A549 (cell line): ENCODE results near the gene GNAL.

Experiments used
- CTCF ChIP-seq: fragments of >200 bp; sonication (Bioruptor Twin); formaldehyde crosslinking; IDR thresholded peaks from 3 replicates; pipeline ENCODE4 v1.5.1; 2016
- EP300 ChIP-seq, 2 experiments: fragments of >200 bp; sonication (Bioruptor Twin); formaldehyde crosslinking; IDR thresholded peaks; 2 replicates in 1 of 2; 3 replicates in 1 of 2; pipeline ENCODE4 v1.6.1; 2016 to 2017
- ESRRA ChIP-seq: fragments of 150-350 bp; IDR thresholded peaks from 2 replicates; pipeline ENCODE4 v1.6.1; 2014; ENCODE audit warnings: mild to moderate bottlenecking, low read length, borderline replicate concordance
- HMGXB4 ChIP-seq: fragments of 250-450 bp; sonication (Bioruptor Pico); IDR thresholded peaks from 2 replicates; pipeline ENCODE4 v1.5.0; 2021; ENCODE audit warnings: mild to moderate bottlenecking, moderate library complexity, borderline replicate concordance
- HOXB5 ChIP-seq: fragments of 250-450 bp; sonication (Bioruptor Pico); IDR thresholded peaks from 2 replicates; pipeline ENCODE4 v1.5.0; 2020; ENCODE audit warnings: mild to moderate bottlenecking, moderate library complexity
- PHF8 ChIP-seq: fragments of 200-600 bp; sonication (generic); IDR thresholded peaks from 2 replicates; pipeline ENCODE4 v1.6.1; 2016; ENCODE audit warnings: low read depth, mild to moderate bottlenecking, antibody characterized with exemption, moderate library complexity, borderline replicate concordance
- POLR2A ChIP-seq: IDR thresholded peaks from 2 replicates; pipeline ENCODE4 v1.6.1; 2012; ENCODE audit warnings: mild to moderate bottlenecking, low read length
- RAD21 ChIP-seq, 2 experiments: fragments of >200 bp in 1 of 2; sonication (Bioruptor Twin) in 1 of 2; formaldehyde crosslinking in 1 of 2; IDR thresholded peaks in 1 of 2; conservative IDR thresholded peaks in 1 of 2; 2 replicates in 1 of 2; 3 replicates in 1 of 2; pipeline ENCODE4 v1.6.1; 2012 to 2018; ENCODE audit warnings: inconsistent platforms in 1 of 2
- REST ChIP-seq: fragments of 200-600 bp; sonication (generic); IDR thresholded peaks from 2 replicates; pipeline ENCODE4 v1.6.1; 2016; ENCODE audit warnings: antibody characterized with exemption, mild to moderate bottlenecking, moderate library complexity
- USF2 ChIP-seq: fragments of 450-650 bp; IDR thresholded peaks from 2 replicates; pipeline ENCODE4 v1.6.1; 2014; ENCODE audit warnings: antibody characterized with exemption

- no peak for TF ChIP-seq CTCF
- TF ChIP-seq PHF8: no peak
- no peak for TF ChIP-seq REST
- TF ChIP-seq ESRRA: no peak
- no peak for TF ChIP-seq RAD21 (conservative IDR thresholded peaks at IDR 0.05 in 1 of 2, IDR thresholded peaks at IDR 0.05 in 1 of 2)
- no peak for TF ChIP-seq HOXB5
- TF ChIP-seq USF2: no peak
- TF ChIP-seq HMGXB4 (CRISPR knock-in tag): no peak
- no peak for TF ChIP-seq EP300 (IDR thresholded peaks at IDR 0.05)
- TF ChIP-seq POLR2A: no peak
Observed at GRCh38 chr18:11820697-11821096, 131.6 kb downstream of the GNAL start.
